GM19351 (cell line): ENCODE results near the gene STK32C.
"Not testable (repeated sequence)": the region's sequence is repeated elsewhere in the genome, so short reads cannot be mapped to it uniquely, and the experiment has no call there.

ENCODE experiments used
- ATAC-seq: cut with Tn5 transposase; IDR thresholded peaks from one replicate; pipeline ENCODE4 v1.9.1; 2021; ENCODE audit warnings: mild to moderate bottlenecking, moderate library complexity; ENCODE audit not compliant: unreplicated experiment

STK32C gene

DNA sequence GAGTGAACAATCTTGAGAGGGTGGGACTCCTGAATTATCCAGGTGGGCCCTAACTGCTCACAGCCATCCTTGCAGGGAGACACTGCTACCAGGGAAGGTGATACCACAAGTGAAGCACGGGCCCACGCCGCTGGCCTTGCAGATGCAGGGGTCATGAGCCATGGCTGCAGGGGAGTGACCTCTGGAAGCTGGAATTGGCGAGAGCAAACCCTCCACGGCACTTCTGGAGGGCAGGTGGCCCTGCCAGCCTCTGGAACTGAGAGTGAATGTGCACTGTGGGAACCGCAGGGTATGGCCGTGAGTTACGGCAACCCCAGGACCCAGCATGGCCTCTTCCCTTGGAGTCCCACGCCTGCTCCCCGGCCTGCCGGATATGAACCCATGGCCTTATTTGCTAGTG is 37.5 kb downstream of the STK32C start:
- no peak for ATAC-seq

- no peak for ATAC-seq
These were observed 38.2 kb downstream of the STK32C start for GRCh38 chr10:132269266-132270230.

DNA sequence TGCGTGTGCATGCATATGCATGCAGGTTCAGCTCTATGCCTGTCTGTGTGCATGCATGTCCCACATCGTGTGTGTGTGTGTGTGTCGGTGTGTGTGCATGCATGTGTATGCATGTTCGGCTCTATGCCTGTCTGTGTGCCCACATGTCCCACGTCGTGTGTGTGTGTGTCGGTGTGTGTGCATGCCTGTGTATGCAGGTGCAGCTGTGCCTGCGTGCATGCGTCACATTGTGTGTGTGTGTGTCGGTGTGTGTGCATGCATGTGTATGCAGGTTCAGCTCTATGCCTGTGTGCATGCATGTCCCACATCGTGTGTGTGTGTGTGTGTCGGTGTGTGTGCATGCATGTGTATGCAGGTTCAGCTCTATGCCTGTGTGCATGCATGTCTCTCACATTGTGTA is 39.8 kb downstream of the STK32C start:
- ATAC-seq = not testable (repeated sequence)

GRCh38 chr10:132266594-132267161 is 41.1 kb downstream of the STK32C start:
- ATAC-seq = no peak

DNA sequence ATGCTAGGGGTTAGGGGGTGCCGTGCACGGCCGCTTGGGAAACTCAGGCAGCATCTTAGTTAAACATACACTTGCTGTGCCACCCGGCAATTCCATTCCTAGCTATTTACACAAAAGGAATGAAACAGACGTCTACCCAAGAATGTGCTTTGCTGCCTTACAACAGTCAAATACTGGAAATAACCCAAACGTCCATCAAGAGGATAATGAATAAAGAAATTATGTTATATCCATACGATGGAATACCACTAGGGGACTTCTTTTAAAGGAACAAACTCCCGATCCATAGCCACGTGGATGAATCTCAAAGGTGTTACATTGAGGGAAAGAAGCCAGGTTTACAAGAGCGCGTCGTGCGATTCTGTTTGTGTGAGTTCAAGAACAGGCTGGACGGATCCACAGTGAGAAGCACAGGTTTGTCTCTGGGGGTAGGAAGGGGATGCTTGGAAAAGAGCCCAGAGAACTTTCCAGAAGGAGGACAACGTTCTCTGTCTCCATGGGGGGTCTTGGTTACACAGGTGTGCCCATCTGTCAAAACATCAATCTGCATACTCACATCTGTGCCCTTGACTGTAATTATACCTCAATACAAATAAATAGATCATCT is 41.8 kb downstream of the STK32C start:
- no peak for ATAC-seq

DNA sequence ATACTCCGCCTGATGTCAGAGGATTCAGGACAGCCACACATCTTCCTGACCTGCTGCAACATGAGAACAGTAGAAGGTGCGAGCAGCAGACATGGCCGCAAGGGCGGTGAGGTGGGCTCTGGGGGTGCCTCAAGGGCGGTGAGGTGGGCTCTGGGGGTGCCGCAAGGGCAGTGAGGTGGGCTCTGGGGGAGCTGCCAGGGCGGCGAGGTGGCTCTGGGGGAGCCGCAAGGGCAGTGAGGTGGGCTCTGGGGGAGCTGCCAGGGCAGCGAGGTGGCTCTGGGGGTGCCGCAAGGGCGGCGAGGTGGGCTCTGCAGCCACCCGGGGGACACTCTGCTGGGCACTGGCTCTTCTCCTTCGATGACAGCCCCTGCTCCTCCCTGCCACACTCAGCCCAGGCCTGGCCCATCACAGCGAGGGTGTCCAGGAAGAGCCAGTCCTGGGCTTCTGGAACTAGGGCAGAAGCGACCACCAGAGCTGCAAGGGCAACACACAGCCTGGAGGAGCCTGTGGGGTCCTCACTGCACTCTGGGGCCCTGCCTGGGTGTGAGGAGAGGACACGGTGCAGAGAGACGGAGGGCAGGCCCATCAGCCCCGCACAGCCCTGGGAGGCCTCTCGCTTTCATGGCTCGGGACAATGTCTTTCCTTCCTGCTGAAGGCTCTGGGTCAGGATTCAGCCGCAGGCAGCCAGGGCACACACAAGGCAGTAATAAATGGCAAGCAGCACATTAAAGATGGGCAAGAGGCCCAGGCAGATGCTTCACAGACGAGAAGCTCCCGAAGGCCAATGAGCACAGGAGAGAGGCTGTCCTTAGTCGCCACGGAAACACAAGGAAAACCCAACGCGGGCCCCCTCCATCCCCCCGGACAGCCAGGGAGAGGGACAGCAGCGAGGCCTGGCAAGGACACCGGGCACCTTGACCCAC is 42.5 kb downstream of the STK32C start:
- ATAC-seq = no peak

DNA sequence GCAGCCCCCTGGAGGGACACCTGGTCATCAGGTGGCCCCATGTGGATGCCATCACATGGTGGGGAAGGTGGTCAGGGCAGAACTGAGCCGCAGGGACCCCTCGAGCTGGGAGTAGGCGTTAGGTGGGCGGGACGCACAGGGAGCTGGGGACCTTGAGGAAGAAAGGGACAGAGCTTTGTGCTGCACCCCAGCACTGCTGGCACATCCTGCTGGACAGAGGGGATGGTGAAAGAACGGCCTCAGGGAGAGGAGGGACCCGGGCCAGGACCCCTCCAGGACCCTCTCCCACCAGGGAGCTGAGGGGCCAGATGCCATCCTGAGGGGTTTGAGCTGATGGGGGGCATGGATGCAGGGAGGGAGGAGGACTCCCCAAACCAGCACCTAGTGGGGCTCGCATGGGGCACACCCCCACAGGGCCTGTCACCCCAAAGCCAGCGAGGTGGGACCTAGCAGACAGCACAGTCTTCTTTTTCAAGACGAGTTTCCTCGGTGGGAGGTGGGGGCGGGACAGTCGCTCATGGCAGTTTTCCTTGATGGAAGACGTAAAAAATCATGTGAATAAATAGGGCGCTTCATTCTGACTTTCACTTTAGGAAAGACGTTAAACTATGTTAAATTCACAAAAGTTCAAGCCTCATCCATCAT is 43.3 kb downstream of the STK32C start:
- no peak for ATAC-seq

GRCh38 chr10:132263866-132264265 is 43.9 kb downstream of the STK32C start:
- ATAC-seq = no peak

DNA sequence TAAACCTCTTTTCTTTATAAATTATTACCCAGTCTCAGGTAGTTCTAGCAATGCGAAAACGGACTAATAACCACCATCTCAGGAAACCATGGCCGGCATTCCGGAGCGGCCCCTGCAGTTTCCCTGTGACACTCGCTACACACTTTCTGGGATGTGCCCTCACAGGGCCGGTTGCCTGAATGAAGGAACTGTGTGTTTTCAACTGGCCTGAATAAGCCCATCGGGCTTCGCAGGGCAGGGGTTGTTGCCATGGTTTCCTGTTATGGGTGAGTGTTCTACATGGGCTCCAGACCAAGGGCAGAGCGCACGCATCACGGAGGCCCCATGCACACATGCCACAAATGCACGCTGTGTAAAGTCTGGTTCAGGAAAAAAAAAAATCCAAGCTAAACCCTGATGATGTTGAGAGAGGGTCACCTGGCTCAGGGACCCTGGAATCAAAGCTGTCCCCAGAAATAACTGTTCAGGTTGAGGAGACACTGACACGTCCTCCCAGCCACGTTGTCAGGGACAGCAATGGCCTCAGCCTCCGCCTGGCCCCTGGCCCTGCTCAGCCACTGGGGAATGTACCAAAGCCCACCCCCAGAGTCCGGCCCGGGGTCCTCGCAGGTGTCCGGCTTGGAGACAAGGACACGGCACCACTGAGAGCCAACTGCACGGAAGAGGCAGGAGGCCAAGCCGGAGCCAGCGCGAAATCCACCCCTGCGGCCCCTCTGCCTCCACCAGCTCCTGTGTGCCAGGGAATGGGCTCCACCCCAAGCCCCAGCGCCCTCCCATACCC is 47.9 kb downstream of the STK32C start:
- no peak for ATAC-seq

GRCh38 chr10:132258423-132258822 is 49.3 kb downstream of the STK32C start:
- ATAC-seq = no peak

- no peak for ATAC-seq
These were observed 49.8 kb downstream of the STK32C start for GRCh38 chr10:132257907-132258306.

DNA sequence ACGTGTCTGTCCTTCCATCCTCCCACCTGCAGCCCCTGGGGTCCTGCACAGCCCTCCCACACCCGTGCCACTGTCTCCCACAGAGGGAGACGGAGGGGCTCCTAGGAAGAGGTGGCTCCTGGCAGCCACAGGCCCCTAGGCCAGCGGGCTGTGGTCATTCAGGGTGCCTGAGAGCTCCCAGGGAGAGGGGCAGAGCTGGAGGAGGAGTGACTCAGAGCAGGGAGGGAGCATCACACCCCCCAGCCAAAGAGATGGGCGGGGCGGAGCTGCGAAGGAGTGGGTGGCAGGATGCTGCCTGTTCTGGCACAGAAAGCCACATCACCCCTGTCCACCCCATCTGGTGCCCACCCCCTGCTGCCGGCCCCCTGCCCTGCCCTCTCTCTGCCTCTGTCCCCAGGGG is 50.5 kb downstream of the STK32C start:
- no peak for ATAC-seq

DNA sequence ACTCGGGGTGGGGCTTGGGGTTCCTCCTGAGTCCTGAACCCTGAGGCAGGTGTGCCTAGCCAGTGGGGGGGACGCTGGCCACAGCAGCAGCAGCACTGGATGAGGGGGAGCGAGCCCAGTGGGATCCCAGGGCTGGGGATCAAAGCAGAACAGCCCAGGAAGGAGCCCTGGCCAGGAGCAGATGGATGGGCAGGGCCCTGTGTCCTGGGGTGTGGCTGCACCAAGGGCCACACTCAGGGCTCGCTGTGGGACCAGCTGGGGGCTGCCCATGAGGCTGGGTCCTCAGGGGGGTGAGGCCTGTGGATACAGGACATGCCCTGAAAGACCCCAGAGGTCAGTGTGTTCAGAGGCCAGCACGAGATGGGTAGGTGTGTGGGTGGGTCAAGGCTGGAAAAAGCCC is 50.9 kb downstream of the STK32C start:
- no peak for ATAC-seq

- ATAC-seq = no peak
These were observed 52.0 kb downstream of the STK32C start for GRCh38 chr10:132255489-132256344.

GRCh38 chr10:132254841-132255240 is 52.9 kb downstream of the STK32C start:
- no peak for ATAC-seq

GRCh38 chr10:132253092-132253687 is 54.6 kb downstream of the STK32C start:
- ATAC-seq = no peak

DNA sequence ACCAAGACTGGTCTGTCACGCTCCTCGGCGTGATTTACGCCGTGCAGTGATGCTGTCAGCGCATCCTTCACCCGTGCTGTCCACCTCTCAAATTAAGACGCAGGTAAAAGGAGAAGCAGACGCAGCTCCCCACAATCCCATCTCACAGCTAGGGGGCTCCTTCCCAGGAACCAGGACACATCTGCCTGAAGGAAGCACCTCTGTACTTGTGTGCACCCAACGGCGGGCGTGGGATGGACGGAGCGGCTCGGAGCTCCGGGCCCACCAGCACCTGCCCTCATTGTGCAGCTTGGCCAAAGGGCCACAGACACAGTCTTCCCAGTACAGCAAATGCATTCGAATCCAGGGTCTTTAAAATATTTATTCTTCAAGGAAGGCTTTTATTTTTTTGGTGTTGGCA is 55.3 kb downstream of the STK32C start:
- ATAC-seq = no peak

DNA sequence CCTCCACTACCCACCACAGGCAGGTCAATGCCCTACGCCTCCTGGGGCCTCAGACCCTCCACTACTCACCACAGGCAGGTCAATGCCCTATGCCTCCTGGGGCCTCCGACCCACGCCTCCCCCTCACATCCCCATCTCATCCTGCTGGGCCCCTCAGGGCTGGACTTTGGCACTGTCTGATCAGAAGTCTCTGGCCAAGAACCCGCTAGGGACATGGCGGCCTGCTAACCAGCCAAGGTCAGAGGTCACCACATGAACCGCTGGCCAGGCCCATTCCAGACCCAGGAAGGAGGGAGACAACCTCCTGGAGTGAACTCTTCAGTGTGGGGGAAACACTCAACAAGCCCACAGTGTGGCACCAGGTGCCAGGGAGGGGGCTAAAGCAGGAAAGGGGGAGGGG is 55.8 kb downstream of the STK32C start:
- no peak for ATAC-seq
